OCI-LY7 (cell line): Measurements from ENCODE around the gene HIVEP3.

Source experiments
- EZH2phosphoT487 ChIP-seq: fragments of 200-600 bp; sonication (generic); IDR thresholded peaks from 2 replicates; pipeline ENCODE4 v1.6.1; 2018; ENCODE audit warnings: low read depth, borderline replicate concordance, mild to moderate bottlenecking, mixed run types, antibody characterized with exemption, low read length, moderate library complexity, mixed read lengths
- TF ChIP-seq, protein P1 (sequence below): fragments of 200-600 bp; sonication (generic); conservative IDR thresholded peaks from 2 replicates; pipeline ENCODE4 v1.5.1; 2014; ENCODE audit warnings: mild to moderate bottlenecking, antibody characterized with exemption, low read length, moderate library complexity, mixed read lengths

DNA sequence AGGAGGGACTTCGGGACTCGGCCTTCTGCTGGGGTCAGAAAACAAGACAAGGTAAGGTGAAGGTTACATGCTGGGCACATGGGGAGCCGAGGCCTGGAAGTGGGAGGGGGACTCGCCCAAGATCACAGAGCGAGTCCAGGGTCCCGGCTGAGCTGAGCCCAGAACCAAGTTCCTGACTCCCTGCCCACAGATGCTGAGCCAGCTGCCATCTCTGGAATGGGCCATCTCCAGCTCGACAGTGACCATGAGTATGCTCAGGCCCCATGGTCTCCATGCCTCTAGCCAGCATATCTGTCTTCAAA lies 407.5 kb downstream of the HIVEP3 start:
- TF ChIP-seq, protein P1, sequence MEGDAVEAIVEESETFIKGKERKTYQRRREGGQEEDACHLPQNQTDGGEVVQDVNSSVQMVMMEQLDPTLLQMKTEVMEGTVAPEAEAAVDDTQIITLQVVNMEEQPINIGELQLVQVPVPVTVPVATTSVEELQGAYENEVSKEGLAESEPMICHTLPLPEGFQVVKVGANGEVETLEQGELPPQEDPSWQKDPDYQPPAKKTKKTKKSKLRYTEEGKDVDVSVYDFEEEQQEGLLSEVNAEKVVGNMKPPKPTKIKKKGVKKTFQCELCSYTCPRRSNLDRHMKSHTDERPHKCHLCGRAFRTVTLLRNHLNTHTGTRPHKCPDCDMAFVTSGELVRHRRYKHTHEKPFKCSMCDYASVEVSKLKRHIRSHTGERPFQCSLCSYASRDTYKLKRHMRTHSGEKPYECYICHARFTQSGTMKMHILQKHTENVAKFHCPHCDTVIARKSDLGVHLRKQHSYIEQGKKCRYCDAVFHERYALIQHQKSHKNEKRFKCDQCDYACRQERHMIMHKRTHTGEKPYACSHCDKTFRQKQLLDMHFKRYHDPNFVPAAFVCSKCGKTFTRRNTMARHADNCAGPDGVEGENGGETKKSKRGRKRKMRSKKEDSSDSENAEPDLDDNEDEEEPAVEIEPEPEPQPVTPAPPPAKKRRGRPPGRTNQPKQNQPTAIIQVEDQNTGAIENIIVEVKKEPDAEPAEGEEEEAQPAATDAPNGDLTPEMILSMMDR: no peak
- no peak for TF ChIP-seq EZH2phosphoT487
